ENCODE data around the gene SRM. TPM values are rescaled to one million over a fixed set of nuclear protein-coding genes. Genes with fewer than 3 reads are reported as not detected.

Gene SRM
- total and polyA plus RNA-seq, 2 of the 4 experiments (the other 2 are of a cell fraction) = 23.1 to 160 TPM

DNA sequence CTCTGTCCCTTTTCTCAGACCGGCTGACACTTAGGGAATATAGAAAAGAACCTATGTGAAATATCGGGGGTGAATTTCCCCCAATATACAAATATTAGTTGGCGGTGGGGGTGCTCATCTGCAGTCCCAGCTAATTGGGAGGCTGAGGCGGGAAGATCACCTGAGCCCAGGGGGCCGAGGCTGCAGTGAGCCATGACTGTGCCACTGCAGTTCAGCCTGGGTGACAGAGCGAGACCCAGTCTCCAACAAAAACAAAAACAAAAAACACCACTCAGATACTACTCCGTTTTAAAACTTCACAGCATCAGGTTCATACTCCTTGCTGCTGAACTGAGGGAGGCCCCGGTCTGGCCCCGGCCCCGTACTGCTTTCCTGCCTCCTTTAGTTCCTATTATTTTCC lies 45.8 kb upstream of the SRM start:
- no peak overlapping the region for H2BK20ac ChIP-seq (ENCODE audit: low read depth, low read length)
- no peak overlapping the region for H3K4ac ChIP-seq (ENCODE audit: low read depth, low read length)
- in situ Hi-C loops (cut with MboI; ENCODE audit: low sequenced_read_pairs) (no loop called here), dilution Hi-C loops (cut with HindIII; ENCODE audit: low sequenced_read_pairs, unreplicated experiment) (no loop called here), intact Hi-C loops (cut with micrococcal nuclease) (no loop called here)
- H3K9ac ChIP-seq (ENCODE audit: low read depth, low read length) = no peak overlapping the region
- H3K18ac ChIP-seq (ENCODE audit: low read depth, low read length) = no peak overlapping the region
- no peak overlapping the region for H2AFZ ChIP-seq (replicated peaks; ENCODE audit: low read length, poor library complexity)
- no peaks in the 10 kb centered on the region for H3K27me3 ChIP-seq (ENCODE audit: control insufficient read depth, insufficient read depth, low read length)
- no peak overlapping the region for H3K4me3 ChIP-seq (ENCODE audit: insufficient read depth, low read depth, low read length)
- H2AK5ac ChIP-seq (ENCODE audit: low read depth, low read length) = no peak overlapping the region
- POLR2A ChIA-PET (ENCODE audit: unreplicated experiment) = no interaction called here
- peaks cover 23% of the 10 kb centered on the region for H3K36me3 ChIP-seq (ENCODE audit: control insufficient read depth, insufficient read depth, low read length)
- ATAC-seq (ENCODE audit: low read depth) (no peak), DNase-seq (no peak)
- no peaks in the 10 kb centered on the region for H3K79me1 ChIP-seq (ENCODE audit: low read depth in 1 of 2, low read length in 2 of 2)
- H2BK120ac ChIP-seq (ENCODE audit: low read depth, low read length) = no peak overlapping the region
- H3K4me2 ChIP-seq (ENCODE audit: low read depth, low read length) = no peak overlapping the region
- no peak overlapping the region for H3K14ac ChIP-seq (replicated peaks; ENCODE audit: low read depth, low read length)
- no peak overlapping the region for H2BK15ac ChIP-seq (ENCODE audit: low read depth, low read length)
- no peaks in the 10 kb centered on the region for H3K4me1 ChIP-seq (ENCODE audit: control insufficient read depth, insufficient read depth, low read length)
- H2AK9ac ChIP-seq (replicated peaks; ENCODE audit: low read depth, low read length, poor library complexity) = no peak overlapping the region
- H3K27ac ChIP-seq (ENCODE audit: insufficient read depth, low read length) = no peak overlapping the region
- H3K9me3 ChIP-seq (ENCODE audit: control insufficient read depth, insufficient read depth, low read length) = no peaks in the 10 kb centered on the region
- H3K56ac ChIP-seq (ENCODE audit: extremely low read depth, insufficient read depth, low read length) = no peak overlapping the region
- H4K20me1 ChIP-seq (ENCODE audit: insufficient read depth, low read length) = no peaks in the 10 kb centered on the region
- H3K23ac ChIP-seq (ENCODE audit: low read depth, low read length) = no peak overlapping the region
- no CpG with 5 or more reads among the region's 10 CpGs for WGBS, 2 experiments (ENCODE audit: extremely low coverage in 2 of 2, insufficient read length in 1 of 2)
- H4K8ac ChIP-seq (ENCODE audit: low read depth in 2 of 2, low read length in 2 of 2) = no peak overlapping the region
- no peaks in the 10 kb centered on the region for H3K9me1 ChIP-seq (ENCODE audit: insufficient read depth, low read length)
- CTCF ChIA-PET = no interaction called here
- no peak overlapping the region for H4K91ac ChIP-seq (ENCODE audit: insufficient read depth, low read depth, low read length)
- no peak overlapping the region for H4K5ac ChIP-seq (ENCODE audit: low read depth, low read length)
- no TSS peak for BruUV-seq (replicated peaks)
- no peak overlapping the region for H2BK5ac ChIP-seq (ENCODE audit: low read depth, low read length, poor library complexity, severe bottlenecking)
- no peak for TF ChIP-seq POLR2A (IDR thresholded peaks at IDR 0.05; ENCODE audit: low read depth, low read length)
- no peak for TF ChIP-seq NFE2L2 (IDR thresholded peaks at IDR 0.05; ENCODE audit: low read depth, low read length)
- no peak for TF ChIP-seq ELK1 (IDR thresholded peaks at IDR 0.05; ENCODE audit: borderline replicate concordance, low read depth, low read length)
- no peak for TF ChIP-seq FOS (IDR thresholded peaks at IDR 0.05; ENCODE audit: low read depth, low read length)
- TF ChIP-seq BHLHE40 (IDR thresholded peaks at IDR 0.05; ENCODE audit: low read depth, low read length) = no peak
- TF ChIP-seq CEBPB (IDR thresholded peaks at IDR 0.05; ENCODE audit: low read depth, low read length) = no peak
- no peak for TF ChIP-seq MAZ (IDR thresholded peaks at IDR 0.05; ENCODE audit: borderline replicate concordance, low read depth, low read length)
- TF ChIP-seq, protein P1, sequence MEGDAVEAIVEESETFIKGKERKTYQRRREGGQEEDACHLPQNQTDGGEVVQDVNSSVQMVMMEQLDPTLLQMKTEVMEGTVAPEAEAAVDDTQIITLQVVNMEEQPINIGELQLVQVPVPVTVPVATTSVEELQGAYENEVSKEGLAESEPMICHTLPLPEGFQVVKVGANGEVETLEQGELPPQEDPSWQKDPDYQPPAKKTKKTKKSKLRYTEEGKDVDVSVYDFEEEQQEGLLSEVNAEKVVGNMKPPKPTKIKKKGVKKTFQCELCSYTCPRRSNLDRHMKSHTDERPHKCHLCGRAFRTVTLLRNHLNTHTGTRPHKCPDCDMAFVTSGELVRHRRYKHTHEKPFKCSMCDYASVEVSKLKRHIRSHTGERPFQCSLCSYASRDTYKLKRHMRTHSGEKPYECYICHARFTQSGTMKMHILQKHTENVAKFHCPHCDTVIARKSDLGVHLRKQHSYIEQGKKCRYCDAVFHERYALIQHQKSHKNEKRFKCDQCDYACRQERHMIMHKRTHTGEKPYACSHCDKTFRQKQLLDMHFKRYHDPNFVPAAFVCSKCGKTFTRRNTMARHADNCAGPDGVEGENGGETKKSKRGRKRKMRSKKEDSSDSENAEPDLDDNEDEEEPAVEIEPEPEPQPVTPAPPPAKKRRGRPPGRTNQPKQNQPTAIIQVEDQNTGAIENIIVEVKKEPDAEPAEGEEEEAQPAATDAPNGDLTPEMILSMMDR (conservative IDR thresholded peaks at IDR 0.05; ENCODE audit: low read depth, low read length) = no peak
- no peak for TF ChIP-seq RCOR1 (IDR thresholded peaks at IDR 0.05; ENCODE audit: insufficient replicate concordance, low read length)
- no peak for TF ChIP-seq CHD1 (IDR thresholded peaks at IDR 0.05; ENCODE audit: low read depth, low read length)
- no peak for TF ChIP-seq RAD21 (IDR thresholded peaks at IDR 0.05; ENCODE audit: low read length)
- TF ChIP-seq MXI1 (IDR thresholded peaks at IDR 0.05; ENCODE audit: borderline replicate concordance, low read depth, low read length) = no peak
- TF ChIP-seq USF2 (IDR thresholded peaks at IDR 0.05; ENCODE audit: low read depth, low read length) = no peak
- TF ChIP-seq RFX5 (IDR thresholded peaks at IDR 0.05; ENCODE audit: low read depth, low read length) = no peak
- TF ChIP-seq SMC3 (IDR thresholded peaks at IDR 0.05; ENCODE audit: low read depth, low read length) = no peak
- TF ChIP-seq MAFK (IDR thresholded peaks at IDR 0.05; ENCODE audit: low read depth, low read length) = no peak

Data from IMR-90 (cell line).